Muscle layer of colon (tissue), 2 donors: ENCODE data around the gene ADGRG6.
"Not testable (repeated sequence)": the region's sequence is repeated elsewhere in the genome, so short reads cannot be mapped to it uniquely, and the experiment has no call there.

Source experiments
- H3K27ac ChIP-seq: one replicate; pipeline ENCODE4 v1.7.0; 2013; ENCODE audit warnings: low read depth, mild to moderate bottlenecking, low read length, moderate library complexity
- H3K27me3 ChIP-seq, 2 donors: one replicate each; pipeline ENCODE4 v1.7.0; 2013; ENCODE audit warnings: low read length in 2 of 2, mild to moderate bottlenecking in 2 of 2; ENCODE audit not compliant: insufficient read depth in 2 of 2, control insufficient read depth in 1 of 2
- H3K36me3 ChIP-seq: one replicate; pipeline ENCODE4 v1.7.0; 2013; ENCODE audit warnings: mild to moderate bottlenecking, low read length; ENCODE audit not compliant: insufficient read depth
- H3K4me1 ChIP-seq: one replicate; pipeline ENCODE4 v1.7.0; 2013; ENCODE audit warnings: mild to moderate bottlenecking, low read length; ENCODE audit not compliant: insufficient read depth
- H3K4me3 ChIP-seq, 2 donors: one replicate each; pipeline ENCODE4 v1.7.0; 2013; ENCODE audit warnings: low read length in 2 of 2, low read depth in 1 of 2, mild to moderate bottlenecking in 1 of 2, moderate library complexity in 1 of 2
- H3K9ac ChIP-seq: one replicate; pipeline ENCODE4 v1.7.0; 2013; ENCODE audit warnings: low read length
- H3K9me3 ChIP-seq: one replicate; pipeline ENCODE4 v1.7.0; 2013; ENCODE audit warnings: mild to moderate bottlenecking, low read length
- donor health status: abdominal sarcoma.
- donor health status: Adenocarcinoma of cecum.

ADGRG6 gene

GRCh38 chr6:142443102-142443501 is 141.3 kb downstream of the ADGRG6 start:
- Histone ChIP-seq H3K9me3 (no peaks in the 10 kb centered on the region), H3K4me1 (no peaks in the 10 kb centered on the region), H3K27ac (no peak overlapping the region), H3K9ac (no peak overlapping the region), H3K4me3 (no peak overlapping the region), H3K36me3 (no peaks in the 10 kb centered on the region), H3K27me3 (no peaks in the 10 kb centered on the region)

- H3K27ac ChIP-seq, result no peak overlapping the region
- H3K9ac ChIP-seq, result no peak overlapping the region
- no peaks in the 10 kb centered on the region for H3K27me3 ChIP-seq
- no peak overlapping the region for H3K4me3 ChIP-seq
- H3K9me3 ChIP-seq, result no peaks in the 10 kb centered on the region
- no peaks in the 10 kb centered on the region for H3K4me1 ChIP-seq
- H3K36me3 ChIP-seq, result no peaks in the 10 kb centered on the region
Measured at GRCh38 chr6:142443532-142443931, 141.7 kb downstream of the ADGRG6 start.

- no peak overlapping the region for H3K9ac ChIP-seq
- no peaks in the 10 kb centered on the region for H3K4me1 ChIP-seq
- no peak overlapping the region for H3K4me3 ChIP-seq
- no peaks in the 10 kb centered on the region for H3K9me3 ChIP-seq
- H3K27me3 ChIP-seq, result no peaks in the 10 kb centered on the region
- H3K36me3 ChIP-seq, result no peaks in the 10 kb centered on the region
- no peak overlapping the region for H3K27ac ChIP-seq
Measured at GRCh38 chr6:142444376-142444775, 142.6 kb downstream of the ADGRG6 start.

- Histone ChIP-seq H3K36me3 (no peaks in the 10 kb centered on the region), H3K4me1 (no peaks in the 10 kb centered on the region), H3K27ac (no peak overlapping the region), H3K4me3 (no peak overlapping the region), H3K9me3 (no peaks in the 10 kb centered on the region), H3K9ac (no peak overlapping the region), H3K27me3 (no peaks in the 10 kb centered on the region)
Measured at GRCh38 chr6:142444881-142445301, 143.1 kb downstream of the ADGRG6 start.

GRCh38 chr6:142446168-142446567 is 144.4 kb downstream of the ADGRG6 start:
- Histone ChIP-seq H3K36me3 (no peaks in the 10 kb centered on the region), H3K4me3 (no peak overlapping the region), H3K27me3 (no peaks in the 10 kb centered on the region), H3K27ac (no peak overlapping the region), H3K9me3 (no peaks in the 10 kb centered on the region), H3K4me1 (no peaks in the 10 kb centered on the region), H3K9ac (no peak overlapping the region)

DNA sequence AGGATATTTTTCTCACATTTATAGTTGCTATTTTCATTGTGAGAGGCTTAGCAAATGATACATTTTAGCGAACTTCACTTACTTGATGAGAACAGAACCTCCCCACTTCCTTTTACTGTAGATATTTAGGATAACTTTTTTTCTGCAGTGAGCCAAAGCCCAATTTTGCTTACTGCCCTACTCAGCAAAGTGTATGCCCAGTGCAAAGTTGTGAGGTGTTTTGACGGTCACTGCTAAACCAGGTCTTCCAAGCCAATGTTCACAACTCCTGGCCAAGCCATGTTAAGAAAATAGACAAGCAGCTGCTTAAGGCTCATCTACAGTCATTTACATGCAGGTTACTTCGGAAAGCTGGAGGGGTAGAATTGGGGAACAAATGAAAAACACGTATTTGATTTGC is 144.8 kb downstream of the ADGRG6 start:
- Histone ChIP-seq H3K9ac (no peak overlapping the region), H3K9me3 (no peaks in the 10 kb centered on the region), H3K4me3 (no peak overlapping the region), H3K36me3 (no peaks in the 10 kb centered on the region), H3K27me3 (no peaks in the 10 kb centered on the region), H3K4me1 (no peaks in the 10 kb centered on the region), H3K27ac (no peak overlapping the region)

- Histone ChIP-seq H3K9ac (no peak overlapping the region), H3K4me3 (no peak overlapping the region), H3K4me1 (no peaks in the 10 kb centered on the region), H3K9me3 (no peaks in the 10 kb centered on the region), H3K27ac (no peak overlapping the region), H3K27me3 (no peaks in the 10 kb centered on the region), H3K36me3 (no peaks in the 10 kb centered on the region)
Measured at GRCh38 chr6:142448091-142448729, 146.4 kb downstream of the ADGRG6 start.

GRCh38 chr6:142450856-142451255 is 149.0 kb downstream of the ADGRG6 start:
- H3K9me3 ChIP-seq, H3K4me1 ChIP-seq, H3K36me3 ChIP-seq, H3K9ac ChIP-seq, H3K27ac ChIP-seq, H3K4me3 ChIP-seq, H3K27me3 ChIP-seq: not testable (repeated sequence)

GRCh38 chr6:142452993-142453392 is 151.2 kb downstream of the ADGRG6 start:
- Histone ChIP-seq H3K9me3 (no peaks in the 10 kb centered on the region), H3K27ac (no peak overlapping the region), H3K36me3 (no peaks in the 10 kb centered on the region), H3K27me3 (no peaks in the 10 kb centered on the region), H3K9ac (no peak overlapping the region), H3K4me1 (no peaks in the 10 kb centered on the region), H3K4me3 (no peak overlapping the region)

- H3K9me3 ChIP-seq, H3K4me1 ChIP-seq, H3K27me3 ChIP-seq, H3K4me3 ChIP-seq, H3K36me3 ChIP-seq, H3K27ac ChIP-seq, H3K9ac ChIP-seq: not testable (repeated sequence)
Measured at GRCh38 chr6:142454196-142454595, 152.4 kb downstream of the ADGRG6 start.

GRCh38 chr6:142454848-142455247 is 153.0 kb downstream of the ADGRG6 start:
- H3K36me3 ChIP-seq, H3K27ac ChIP-seq, H3K9me3 ChIP-seq, H3K27me3 ChIP-seq, H3K9ac ChIP-seq, H3K4me1 ChIP-seq, H3K4me3 ChIP-seq: not testable (repeated sequence)

DNA sequence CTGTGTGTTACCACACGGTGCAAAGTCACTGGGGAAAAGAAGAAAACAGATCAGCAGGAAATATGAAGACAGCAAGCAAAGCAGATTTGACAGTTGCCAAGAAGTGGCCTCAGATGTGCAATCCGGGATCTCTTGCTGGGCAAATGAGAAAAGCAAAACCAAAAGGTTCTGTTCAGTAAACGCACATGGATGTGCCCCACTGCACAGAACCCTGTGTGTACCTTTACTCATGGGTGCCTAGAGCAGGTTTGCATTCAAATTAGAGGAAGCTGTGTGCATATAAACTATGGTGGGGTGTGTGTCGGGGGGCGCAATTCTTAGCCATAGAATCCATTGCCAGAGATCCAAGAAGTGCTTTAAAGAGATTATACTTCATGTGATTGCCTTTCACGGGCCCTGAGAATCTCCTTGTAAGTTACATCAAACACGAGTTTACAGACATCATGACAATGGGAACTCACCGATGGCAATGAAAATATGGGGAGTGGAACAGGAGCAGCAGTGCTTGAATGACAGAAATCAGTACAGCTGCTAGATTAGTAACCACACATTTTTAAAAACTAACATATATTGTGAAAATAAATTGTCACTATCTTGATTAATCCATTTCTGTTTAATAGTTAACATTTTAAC is 154.3 kb downstream of the ADGRG6 start:
- no peaks in the 10 kb centered on the region for H3K27me3 ChIP-seq
- H3K27ac ChIP-seq, result no peak overlapping the region
- H3K36me3 ChIP-seq, result no peaks in the 10 kb centered on the region
- H3K9ac ChIP-seq, result no peak overlapping the region
- H3K9me3 ChIP-seq, result no peaks in the 10 kb centered on the region
- no peak overlapping the region for H3K4me3 ChIP-seq
- no peaks in the 10 kb centered on the region for H3K4me1 ChIP-seq
